Measurements from ENCODE around the gene LRRC7.
"Not testable (repeated sequence)": the region's sequence is repeated elsewhere in the genome, so short reads cannot be mapped to it uniquely, and the experiment has no call there.

Gene LRRC7

GRCh38 chr1:69693921-69694675 is 126.4 kb downstream of the LRRC7 start:
- H3K36me3 Mint-ChIP-seq (ENCODE audit: low read depth), result no peaks in the 10 kb centered on the region
- H3K27ac Mint-ChIP-seq, result no peak overlapping the region
- no peaks in the 10 kb centered on the region for H3K4me1 Mint-ChIP-seq (ENCODE audit: low read depth)
- no peak overlapping the region for H3K4me3 Mint-ChIP-seq
- H3K27me3 Mint-ChIP-seq (ENCODE audit: low read depth), result no peaks in the 10 kb centered on the region
- H3K9me3 Mint-ChIP-seq, result peaks cover 12% of the 10 kb centered on the region

DNA sequence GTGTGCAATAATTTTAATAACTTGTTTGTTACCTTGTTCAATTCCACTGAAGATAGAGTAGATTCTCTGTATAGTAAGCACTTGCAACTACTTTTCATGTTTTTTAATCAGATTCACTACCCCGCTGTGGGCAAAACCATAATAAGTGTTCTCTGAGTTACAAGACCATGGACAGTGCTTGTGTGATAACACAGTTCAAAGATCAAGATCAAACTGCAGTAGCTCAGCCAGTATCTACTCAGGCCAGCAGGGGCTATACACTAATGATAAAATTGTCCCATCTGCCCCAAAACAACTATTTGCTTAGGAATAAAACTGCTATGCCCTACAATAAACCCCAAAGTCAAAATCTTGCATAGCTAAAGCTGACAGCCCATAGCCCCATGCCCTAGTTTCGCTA is 129.6 kb downstream of the LRRC7 start:
- no peaks in the 10 kb centered on the region for H3K4me1 Mint-ChIP-seq (ENCODE audit: low read depth)
- H3K27me3 Mint-ChIP-seq (ENCODE audit: low read depth), result no peaks in the 10 kb centered on the region
- peaks cover 12% of the 10 kb centered on the region for H3K9me3 Mint-ChIP-seq
- no peak overlapping the region for H3K27ac Mint-ChIP-seq
- no peak overlapping the region for H3K4me3 Mint-ChIP-seq
- no peaks in the 10 kb centered on the region for H3K36me3 Mint-ChIP-seq (ENCODE audit: low read depth)

DNA sequence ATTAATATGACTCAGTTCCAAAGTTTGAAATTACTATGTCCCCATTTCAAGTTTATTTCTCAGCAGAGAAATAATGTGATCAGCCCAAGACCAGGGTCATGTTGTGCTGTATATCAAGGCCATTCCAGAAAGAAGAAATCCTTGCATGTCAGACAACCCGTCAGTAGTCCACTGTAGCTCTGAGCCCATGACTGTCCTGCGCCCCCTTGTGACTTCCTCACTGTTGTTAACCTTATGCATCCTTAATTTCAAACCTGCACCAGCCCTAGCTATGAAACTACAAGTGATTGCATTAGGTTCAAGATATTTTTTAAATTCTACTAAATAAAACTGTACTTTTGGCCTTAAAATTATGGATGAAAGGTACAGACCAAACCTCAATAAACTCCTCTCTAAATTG is 133.0 kb downstream of the LRRC7 start:
- no peaks in the 10 kb centered on the region for H3K4me1 Mint-ChIP-seq (ENCODE audit: low read depth)

DNA sequence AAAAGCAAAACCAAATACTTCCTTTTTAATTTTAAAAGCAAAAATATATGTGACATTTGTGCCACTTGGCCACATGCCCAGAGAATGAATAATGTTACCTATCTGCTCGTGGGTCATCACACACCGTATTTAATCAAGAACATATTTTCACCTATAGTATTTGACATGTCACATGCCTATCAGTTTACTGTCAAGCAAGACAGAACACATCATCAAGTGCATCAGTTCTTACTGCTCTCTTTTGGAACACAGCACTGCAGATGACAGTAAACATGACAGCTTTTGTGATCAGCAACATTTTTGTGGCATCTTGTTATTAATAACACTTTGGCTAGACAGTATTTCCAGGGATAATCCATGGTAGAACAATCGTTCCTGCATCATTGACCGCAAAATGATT is 134.4 kb downstream of the LRRC7 start:
- peaks cover 5% of the 10 kb centered on the region for H3K9me3 Mint-ChIP-seq

More for the DNA sequence above, 133.0 kb downstream of the LRRC7 start:
- Mint-ChIP-seq H3K27ac (no peak overlapping the region), H3K4me3 (no peak overlapping the region), H3K9me3 (peaks cover 5% of the 10 kb centered on the region), H3K36me3 (ENCODE audit: low read depth) (no peaks in the 10 kb centered on the region), H3K27me3 (ENCODE audit: low read depth) (no peaks in the 10 kb centered on the region)

GRCh38 chr1:69706473-69706872 is 138.8 kb downstream of the LRRC7 start:
- H3K36me3 Mint-ChIP-seq (ENCODE audit: low read depth), result no peaks in the 10 kb centered on the region
- no peaks in the 10 kb centered on the region for H3K4me1 Mint-ChIP-seq (ENCODE audit: low read depth)
- H3K27me3 Mint-ChIP-seq (ENCODE audit: low read depth), result no peaks in the 10 kb centered on the region
- no peaks in the 10 kb centered on the region for H3K9me3 Mint-ChIP-seq
- no peak overlapping the region for H3K4me3 Mint-ChIP-seq
- H3K27ac Mint-ChIP-seq, result no peak overlapping the region

More for the DNA sequence above, 134.4 kb downstream of the LRRC7 start:
- Mint-ChIP-seq H3K4me3 (no peak overlapping the region), H3K27me3 (ENCODE audit: low read depth) (no peaks in the 10 kb centered on the region), H3K36me3 (ENCODE audit: low read depth) (no peaks in the 10 kb centered on the region), H3K4me1 (ENCODE audit: low read depth) (no peaks in the 10 kb centered on the region), H3K27ac (no peak overlapping the region)

DNA sequence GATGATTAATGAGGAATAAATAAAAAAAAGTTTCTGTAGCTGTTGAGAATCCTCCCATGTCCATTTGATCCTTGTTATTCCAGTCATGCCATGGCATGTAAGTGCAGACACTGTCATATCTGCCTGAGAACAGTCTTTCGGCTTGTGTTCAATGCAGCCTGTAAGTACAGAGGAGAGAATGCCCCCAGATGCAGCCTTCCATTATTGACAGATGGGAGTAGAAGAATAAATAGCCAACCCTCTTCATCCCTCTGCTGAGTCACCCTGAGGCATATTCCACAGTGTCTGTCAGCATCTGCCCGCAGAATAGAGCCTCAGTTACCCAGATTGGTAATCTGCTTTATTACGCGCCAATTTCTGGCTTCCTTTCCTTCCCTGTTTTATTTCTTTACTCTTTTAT is 139.4 kb downstream of the LRRC7 start:
- H3K4me1 Mint-ChIP-seq (ENCODE audit: low read depth), result no peaks in the 10 kb centered on the region
- no peaks in the 10 kb centered on the region for H3K27me3 Mint-ChIP-seq (ENCODE audit: low read depth)
- H3K9me3 Mint-ChIP-seq, result no peaks in the 10 kb centered on the region
- no peak overlapping the region for H3K4me3 Mint-ChIP-seq
- no peaks in the 10 kb centered on the region for H3K36me3 Mint-ChIP-seq (ENCODE audit: low read depth)
- H3K27ac Mint-ChIP-seq, result no peak overlapping the region

DNA sequence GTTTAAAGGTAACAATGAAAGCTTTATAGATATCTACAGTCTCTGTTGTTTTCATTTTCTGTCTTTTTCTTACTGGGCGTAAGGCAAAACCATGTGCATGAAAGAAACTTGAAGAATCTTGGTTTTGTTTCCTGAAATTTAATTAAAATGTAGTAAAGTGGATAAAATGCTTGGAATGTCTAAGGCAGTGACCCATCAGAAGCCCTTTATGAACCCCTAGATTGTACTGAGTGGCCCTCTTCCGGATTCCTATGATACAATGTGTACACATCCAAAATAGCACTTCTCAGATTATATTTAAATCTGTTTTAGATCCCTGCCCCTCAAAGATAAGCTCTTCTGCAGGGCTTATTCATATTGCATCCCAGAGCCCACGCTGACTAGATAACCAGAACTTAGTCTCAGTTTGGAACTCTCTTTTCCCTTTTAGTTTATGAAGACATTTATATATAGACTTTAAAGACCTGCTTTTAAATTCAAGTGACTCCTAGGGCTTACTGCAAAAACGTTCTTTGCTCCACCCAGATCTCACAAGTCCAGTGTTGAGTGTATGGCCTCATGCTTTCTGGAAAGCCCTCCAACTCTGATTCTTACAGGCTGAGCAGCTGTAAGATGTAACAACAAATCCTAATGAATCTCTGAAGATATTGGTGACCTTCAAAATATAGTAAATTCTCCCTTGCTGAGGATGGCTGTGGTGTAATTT is 142.9 kb downstream of the LRRC7 start:
- Mint-ChIP-seq H3K4me3 (no peak overlapping the region), H3K4me1 (ENCODE audit: low read depth) (no peaks in the 10 kb centered on the region), H3K27ac (no peak overlapping the region), H3K9me3 (no peaks in the 10 kb centered on the region), H3K27me3 (ENCODE audit: low read depth) (no peaks in the 10 kb centered on the region), H3K36me3 (ENCODE audit: low read depth) (no peaks in the 10 kb centered on the region)

GRCh38 chr1:69711190-69711930 is 143.6 kb downstream of the LRRC7 start:
- H3K27ac Mint-ChIP-seq, result no peak overlapping the region
- no peak overlapping the region for H3K4me3 Mint-ChIP-seq
- no peaks in the 10 kb centered on the region for H3K4me1 Mint-ChIP-seq (ENCODE audit: low read depth)
- no peaks in the 10 kb centered on the region for H3K27me3 Mint-ChIP-seq (ENCODE audit: low read depth)
- no peaks in the 10 kb centered on the region for H3K36me3 Mint-ChIP-seq (ENCODE audit: low read depth)
- H3K9me3 Mint-ChIP-seq, result no peaks in the 10 kb centered on the region

- not testable (repeated sequence) for H3K27me3 Mint-ChIP-seq (ENCODE audit: low read depth); H3K9me3 Mint-ChIP-seq
Measured at GRCh38 chr1:69717834-69718233, 150.1 kb downstream of the LRRC7 start.

GRCh38 chr1:69728206-69728605 is 160.5 kb downstream of the LRRC7 start:
- H3K27me3 Mint-ChIP-seq (ENCODE audit: low read depth), result no peaks in the 10 kb centered on the region
- H3K36me3 Mint-ChIP-seq (ENCODE audit: low read depth), result no peaks in the 10 kb centered on the region
- no peaks in the 10 kb centered on the region for H3K4me1 Mint-ChIP-seq (ENCODE audit: low read depth)
- no peak overlapping the region for H3K27ac Mint-ChIP-seq
- H3K9me3 Mint-ChIP-seq, result peaks cover 18% of the 10 kb centered on the region
- H3K4me3 Mint-ChIP-seq, result no peak overlapping the region

More at GRCh38 chr1:69717834-69718233, 150.1 kb downstream of the LRRC7 start:
- H3K4me1 Mint-ChIP-seq (ENCODE audit: low read depth); H3K36me3 Mint-ChIP-seq (ENCODE audit: low read depth); H3K27ac Mint-ChIP-seq; H3K4me3 Mint-ChIP-seq: not testable (repeated sequence)

GRCh38 chr1:69733061-69733460 is 165.3 kb downstream of the LRRC7 start:
- Mint-ChIP-seq H3K27me3 (ENCODE audit: low read depth) (no peaks in the 10 kb centered on the region), H3K36me3 (ENCODE audit: low read depth) (no peaks in the 10 kb centered on the region), H3K9me3 (peaks cover 12% of the 10 kb centered on the region), H3K4me3 (no peak overlapping the region), H3K4me1 (ENCODE audit: low read depth) (no peaks in the 10 kb centered on the region), H3K27ac (no peak overlapping the region)

- Mint-ChIP-seq H3K27me3 (ENCODE audit: low read depth) (no peaks in the 10 kb centered on the region), H3K36me3 (ENCODE audit: low read depth) (no peaks in the 10 kb centered on the region), H3K4me1 (ENCODE audit: low read depth) (no peaks in the 10 kb centered on the region), H3K4me3 (no peak overlapping the region), H3K9me3 (no peaks in the 10 kb centered on the region), H3K27ac (peak overlapping the region; percentile 15)
Measured at GRCh38 chr1:69737527-69738185, 169.9 kb downstream of the LRRC7 start.

DNA sequence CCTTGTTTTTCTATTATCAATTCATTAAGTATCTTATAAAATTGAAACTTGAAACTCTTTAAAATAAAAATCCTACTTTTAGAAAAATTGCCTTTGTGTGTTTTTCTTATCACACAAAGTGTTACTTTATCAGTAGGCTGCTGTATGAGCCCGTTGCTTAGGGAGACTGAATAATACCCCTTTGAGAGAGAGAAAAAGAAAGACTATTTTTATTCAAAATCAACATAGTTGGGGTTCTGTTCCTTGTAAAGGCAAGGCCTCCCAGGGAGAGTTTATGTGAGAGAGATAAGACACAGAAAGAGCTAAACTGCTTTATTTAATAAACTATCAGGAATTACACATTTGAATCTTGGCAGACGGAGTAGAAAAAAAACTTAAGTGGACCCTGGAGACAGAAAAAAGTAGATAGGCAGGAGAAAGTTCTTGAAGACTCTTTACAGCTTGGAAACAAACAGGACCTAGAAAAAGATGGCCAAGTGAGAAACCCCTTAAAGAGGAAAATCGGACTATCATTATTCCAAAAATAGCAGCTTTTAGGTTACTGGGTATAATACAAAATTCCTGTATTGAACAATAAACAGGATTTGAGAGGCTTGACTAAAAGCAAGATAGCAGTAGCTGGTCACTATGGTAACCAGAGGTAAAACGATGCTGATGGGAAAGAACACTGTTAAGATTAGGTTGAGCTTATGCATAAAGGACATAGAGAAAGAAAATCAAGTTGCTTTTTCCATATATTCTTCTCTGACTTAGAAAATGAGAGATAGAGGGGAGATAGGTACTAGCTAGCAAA is 170.9 kb downstream of the LRRC7 start:
- H3K4me3 Mint-ChIP-seq, result no peak overlapping the region
- no peaks in the 10 kb centered on the region for H3K27me3 Mint-ChIP-seq (ENCODE audit: low read depth)
- no peak overlapping the region for H3K27ac Mint-ChIP-seq
- no peaks in the 10 kb centered on the region for H3K36me3 Mint-ChIP-seq (ENCODE audit: low read depth)
- H3K4me1 Mint-ChIP-seq (ENCODE audit: low read depth), result no peaks in the 10 kb centered on the region
- H3K9me3 Mint-ChIP-seq, result no peaks in the 10 kb centered on the region

GRCh38 chr1:69739251-69739605 is 171.5 kb downstream of the LRRC7 start:
- Mint-ChIP-seq H3K4me3 (no peak overlapping the region), H3K27ac (no peak overlapping the region), H3K4me1 (ENCODE audit: low read depth) (no peaks in the 10 kb centered on the region), H3K36me3 (ENCODE audit: low read depth) (no peaks in the 10 kb centered on the region), H3K27me3 (ENCODE audit: low read depth) (no peaks in the 10 kb centered on the region), H3K9me3 (no peaks in the 10 kb centered on the region)

All from T-helper 1 cell treated with Interleukin-12 subunit alpha and Interleukin-12 subunit beta and Interleukin-4 antibody, amounts not matched to agents 30 μg/mL and 1 μg/mL, for 36 hours (primary cell).